IMR-90 (cell line): ENCODE results near the gene CERS4.

Experiments used
- RAD21 ChIP-seq: IDR thresholded peaks from 2 replicates; pipeline ENCODE4 v1.6.1; 2012; ENCODE audit warnings: low read length, improper control_type of control experiment
- TF ChIP-seq, protein P1 (sequence below): fragments of 150-350 bp; IDR thresholded peaks from 2 replicates; pipeline ENCODE4 v1.6.1; 2017; ENCODE audit warnings: mild to moderate bottlenecking, antibody characterized with exemption, low read length, low read depth

DNA sequence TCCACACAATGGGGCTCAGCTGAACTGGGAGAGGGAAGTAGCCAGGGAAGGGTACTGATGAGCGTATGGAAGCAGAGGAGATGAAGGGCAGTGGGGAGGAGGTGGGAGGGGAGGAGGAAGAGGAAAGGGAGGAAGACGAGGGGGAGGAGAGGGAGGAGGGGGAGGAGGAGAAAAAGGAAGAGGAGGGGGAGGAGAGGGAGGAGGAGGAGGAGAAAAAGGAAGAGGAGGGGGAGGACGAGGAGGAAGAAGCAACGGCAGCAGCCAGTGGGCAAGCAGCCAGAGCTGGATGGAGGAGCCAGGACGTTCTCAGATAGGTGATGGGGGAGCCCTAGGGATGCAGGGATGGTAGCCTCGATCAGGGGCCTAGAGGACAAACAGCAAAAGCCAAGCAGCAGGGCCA is 5.6 kb downstream of the CERS4 start:
- TF ChIP-seq, protein P1, sequence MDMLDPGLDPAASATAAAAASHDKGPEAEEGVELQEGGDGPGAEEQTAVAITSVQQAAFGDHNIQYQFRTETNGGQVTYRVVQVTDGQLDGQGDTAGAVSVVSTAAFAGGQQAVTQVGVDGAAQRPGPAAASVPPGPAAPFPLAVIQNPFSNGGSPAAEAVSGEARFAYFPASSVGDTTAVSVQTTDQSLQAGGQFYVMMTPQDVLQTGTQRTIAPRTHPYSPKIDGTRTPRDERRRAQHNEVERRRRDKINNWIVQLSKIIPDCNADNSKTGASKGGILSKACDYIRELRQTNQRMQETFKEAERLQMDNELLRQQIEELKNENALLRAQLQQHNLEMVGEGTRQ = no peak
- TF ChIP-seq RAD21 = no peak
